DMS114 treated with DMSO at 0.1 percent for 48 hours (cell line): ENCODE data around the gene MACROD2.

Experiments
- DNase-seq: peaks from one replicate; lab custom pipeline; 2025; ENCODE audit not compliant: unreplicated experiment; lab: John Stamatoyannopoulos, UW

Gene MACROD2

GRCh38 chr20:14785065-14785743 is 789.9 kb downstream of the MACROD2 start:
- no peak for DNase-seq

DNA sequence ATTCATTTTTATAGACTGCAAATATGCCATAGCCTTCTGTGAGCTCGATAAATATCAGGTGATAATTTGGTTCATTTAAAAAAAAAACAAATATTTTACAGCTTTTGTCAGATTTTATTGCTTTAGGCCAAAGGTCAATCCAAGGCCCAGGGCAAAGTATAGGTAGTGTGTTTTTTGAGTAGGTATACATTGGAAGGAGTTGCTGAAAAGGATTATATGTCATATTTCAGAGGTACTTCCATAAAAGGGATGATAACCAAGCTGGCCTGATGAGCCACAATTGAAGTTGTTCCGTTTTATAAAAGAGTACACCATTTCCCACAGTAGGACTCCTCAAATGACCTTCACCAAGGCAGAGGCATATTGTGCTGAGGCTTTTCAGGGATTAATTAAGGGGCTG is 794.9 kb downstream of the MACROD2 start:
- no peak for DNase-seq

DNA sequence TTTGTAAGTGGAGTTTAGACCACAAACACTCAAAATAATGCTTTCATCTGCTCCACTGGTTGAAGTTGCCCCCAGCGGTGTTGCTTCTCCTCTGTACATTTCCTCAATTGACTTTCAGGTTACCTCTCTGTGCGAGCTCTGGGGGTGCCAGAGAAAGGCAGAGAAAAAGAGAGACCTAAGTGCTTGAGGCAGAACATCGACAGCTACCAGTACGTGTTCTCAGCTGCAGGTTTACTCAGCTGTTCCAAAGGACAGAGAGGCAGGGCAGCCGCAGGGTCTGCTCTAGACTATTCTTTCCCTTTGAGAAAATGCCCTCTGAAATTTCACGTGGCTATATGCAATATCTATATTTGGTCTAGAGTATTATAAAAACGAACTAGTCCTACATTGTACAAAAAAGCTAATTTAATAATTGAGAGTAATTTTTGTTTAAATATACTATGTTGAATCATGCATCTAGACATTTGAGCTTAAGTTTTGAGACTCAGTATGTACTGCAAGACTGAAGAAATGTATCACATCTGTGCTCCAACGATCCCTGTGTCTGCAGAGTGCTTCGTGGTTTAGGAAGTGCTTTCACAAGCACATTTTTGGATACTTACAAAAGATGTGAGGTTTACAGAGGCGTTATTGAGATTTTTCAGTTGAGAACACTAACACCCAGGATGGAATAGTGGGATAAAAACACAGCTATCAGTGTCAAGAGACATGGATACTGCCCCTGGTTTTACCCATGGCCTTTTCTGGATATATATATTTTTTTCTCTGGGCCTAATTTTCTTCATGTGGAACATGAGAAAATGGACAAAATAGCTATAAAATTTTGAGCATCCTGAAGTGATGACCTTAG is 795.7 kb downstream of the MACROD2 start:
- DNase-seq: no peak

- DNase-seq: no peak
Measured at GRCh38 chr20:14792915-14793314, 797.6 kb downstream of the MACROD2 start.

DNA sequence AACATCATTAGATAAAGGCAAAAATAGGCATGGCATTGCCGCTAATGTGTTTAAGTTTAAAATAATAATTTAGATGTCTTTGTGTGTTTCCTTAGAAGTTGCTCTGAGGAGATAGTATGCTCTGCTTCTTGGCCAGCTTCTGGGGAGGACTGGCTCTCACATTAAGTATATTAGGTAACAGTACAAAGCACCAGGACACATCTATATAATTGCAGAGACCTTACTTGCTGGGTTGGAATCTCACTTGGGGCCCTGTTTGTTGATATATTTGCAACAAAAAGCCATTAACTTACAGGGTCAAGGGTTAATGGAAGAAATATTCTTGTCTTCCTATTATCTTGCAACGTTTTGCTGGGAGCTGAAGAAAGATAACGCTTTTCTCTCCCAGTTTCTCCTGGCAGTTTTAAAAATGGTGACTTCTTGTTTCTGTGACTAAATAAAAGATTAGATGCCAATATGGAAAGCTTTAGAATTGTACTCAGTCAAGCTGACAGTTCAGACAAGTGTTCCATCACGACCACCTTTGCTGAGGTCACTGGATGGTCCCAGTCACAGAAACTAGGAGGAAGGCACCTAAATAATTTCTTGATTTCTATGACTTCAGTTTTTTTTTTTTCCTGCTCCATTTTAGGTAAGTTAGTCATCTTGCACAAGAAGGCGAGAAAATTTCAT is 804.4 kb downstream of the MACROD2 start:
- DNase-seq: no peak

DNA sequence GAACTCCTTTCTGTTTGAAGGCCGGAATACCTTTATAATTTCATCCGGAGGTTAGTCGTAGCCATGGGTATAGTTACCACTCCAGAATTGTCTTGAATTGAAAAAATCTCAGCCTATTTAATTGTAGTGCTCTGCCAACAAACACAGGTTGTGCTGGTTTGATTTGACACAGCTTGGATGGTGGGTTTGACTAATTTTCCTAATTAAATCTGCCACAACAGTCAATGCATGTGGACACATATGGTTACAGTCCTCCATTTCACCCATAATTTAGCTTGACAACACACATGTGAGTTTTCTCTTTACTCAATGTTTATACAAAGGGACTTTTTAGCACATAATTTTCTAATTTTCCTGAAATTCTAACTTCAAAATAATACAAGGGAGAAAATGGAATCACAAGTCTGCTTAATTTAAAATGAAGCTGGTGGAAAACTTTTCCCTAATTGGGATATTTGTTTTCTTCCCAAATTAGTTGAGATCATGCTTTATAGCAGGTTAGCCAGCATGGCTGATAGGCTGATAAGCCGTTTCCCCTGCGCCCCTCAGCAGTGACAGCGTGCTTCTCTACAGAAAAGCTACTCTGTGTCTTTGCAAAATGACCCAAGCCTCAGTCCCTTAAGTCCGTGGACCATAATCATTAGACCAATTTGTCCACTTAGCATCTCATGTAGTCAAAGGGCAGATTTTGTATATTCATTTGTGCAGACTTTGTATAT is 805.5 kb downstream of the MACROD2 start:
- DNase-seq: no peak

GRCh38 chr20:14801591-14802325 is 806.4 kb downstream of the MACROD2 start:
- no peak for DNase-seq

- DNase-seq: no peak
Measured at GRCh38 chr20:14807224-14807623, 811.9 kb downstream of the MACROD2 start.

DNA sequence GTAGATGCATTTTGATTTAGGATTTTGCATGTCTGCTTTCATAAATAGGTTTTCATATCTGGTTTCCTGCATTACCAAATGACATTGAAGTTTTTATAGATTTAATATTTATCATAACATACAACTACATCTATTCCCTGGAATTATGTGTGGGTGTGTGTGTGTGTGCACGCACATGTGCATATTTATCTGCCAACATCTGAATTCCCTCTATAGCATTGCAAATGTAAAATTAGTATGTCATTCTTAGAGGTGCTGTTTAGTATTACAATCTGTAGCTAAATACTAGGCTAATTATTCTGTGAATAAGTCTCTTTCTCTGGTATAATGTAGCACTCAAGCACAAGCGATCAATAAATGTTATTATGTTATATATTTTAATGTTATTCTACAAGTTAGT is 820.0 kb downstream of the MACROD2 start:
- DNase-seq: no peak

- no peak for DNase-seq
Measured at GRCh38 chr20:14816471-14816870, 821.2 kb downstream of the MACROD2 start.

GRCh38 chr20:14817101-14817500 is 821.8 kb downstream of the MACROD2 start:
- DNase-seq: no peak

DNA sequence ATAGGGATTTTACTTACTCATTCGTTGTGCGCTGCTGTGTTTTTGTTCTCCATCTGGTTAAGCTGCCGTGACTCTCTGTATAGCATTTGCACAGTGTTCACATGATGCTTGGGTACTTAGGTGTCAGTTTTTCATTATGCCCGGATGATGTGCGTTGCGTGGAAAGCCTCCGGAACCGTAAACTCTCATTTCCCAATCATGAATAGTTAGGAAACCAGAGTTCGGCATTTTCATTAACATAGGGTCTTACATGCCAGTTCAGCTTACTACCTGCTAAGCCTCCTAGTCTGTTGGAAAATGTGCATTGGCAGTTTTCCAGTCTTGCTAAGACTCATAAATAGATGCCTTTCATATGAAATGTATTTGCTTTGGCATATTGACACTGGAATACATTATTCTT is 825.5 kb downstream of the MACROD2 start:
- DNase-seq: no peak

- DNase-seq: no peak
Measured at GRCh38 chr20:14821251-14821650, 825.9 kb downstream of the MACROD2 start.

DNA sequence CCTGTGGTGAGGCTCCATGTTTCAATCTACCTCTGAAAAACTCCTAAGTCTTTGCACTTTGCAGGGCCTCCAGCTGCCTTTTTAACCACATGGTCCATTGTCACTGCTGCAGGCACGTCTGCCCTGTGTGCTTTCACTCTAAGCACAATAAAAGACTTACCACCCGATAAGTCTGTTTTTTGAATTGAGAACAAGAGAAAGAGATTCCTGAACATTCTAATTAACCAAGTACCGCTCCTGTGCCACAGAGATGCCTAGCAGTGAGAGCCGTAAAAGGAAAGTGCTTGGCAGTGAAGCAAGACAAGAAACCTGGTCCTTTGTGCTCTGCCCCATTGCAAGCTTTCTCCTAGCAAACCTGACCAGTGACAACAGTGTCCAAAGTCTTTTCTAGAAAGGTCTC is 829.7 kb downstream of the MACROD2 start:
- DNase-seq: no peak

GRCh38 chr20:14826543-14827313 is 831.4 kb downstream of the MACROD2 start:
- DNase-seq: no peak

DNA sequence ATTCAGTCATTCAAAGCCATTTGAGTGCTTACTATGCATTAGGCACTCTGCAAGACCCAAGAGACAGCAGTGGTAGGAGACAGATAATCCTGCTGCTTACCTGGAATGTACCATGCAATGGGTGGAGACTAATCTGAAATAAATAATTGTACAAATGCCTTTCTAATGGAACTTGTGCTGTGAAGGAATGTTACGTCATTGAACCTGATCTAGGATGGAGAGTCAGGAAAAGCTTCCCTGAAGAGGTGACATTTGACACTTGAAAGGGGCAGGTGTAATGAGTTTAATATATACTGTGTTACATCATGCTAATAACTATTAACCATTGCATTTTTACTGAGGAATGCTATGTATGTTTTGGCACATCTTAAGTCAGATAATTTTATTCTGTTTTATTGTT is 833.1 kb downstream of the MACROD2 start:
- no peak for DNase-seq

GRCh38 chr20:14829906-14830305 is 834.6 kb downstream of the MACROD2 start:
- no peak for DNase-seq

- DNase-seq: no peak
Measured at GRCh38 chr20:14830466-14830865, 835.1 kb downstream of the MACROD2 start.

GRCh38 chr20:14830899-14831298 is 835.6 kb downstream of the MACROD2 start:
- DNase-seq: no peak

DNA sequence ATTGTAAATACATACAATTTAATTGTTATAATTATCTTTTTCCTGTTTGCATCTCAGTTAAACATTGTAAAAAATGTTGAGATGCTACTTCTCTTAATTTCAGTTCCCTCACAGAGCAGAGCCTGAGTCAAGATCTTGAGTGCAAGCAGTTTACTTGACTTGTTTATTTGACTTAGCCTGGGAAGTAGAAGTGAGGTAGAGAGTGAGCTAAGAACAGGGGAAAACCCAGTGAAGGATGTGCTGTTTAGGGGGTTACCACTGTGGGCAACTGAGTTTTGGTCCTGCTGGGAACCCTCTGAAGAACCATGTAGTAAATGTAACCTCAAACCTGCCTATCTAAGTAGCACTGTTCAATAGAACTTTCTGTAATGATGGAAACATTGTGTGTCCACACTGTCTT is 837.3 kb downstream of the MACROD2 start:
- DNase-seq: no peak
